B cell (primary cell): ENCODE results near the gene IFNAR2.

ENCODE experiments used
- EZH2 ChIP-seq: IDR thresholded peaks from 2 replicates; pipeline ENCODE4 v1.6.1; 2012; ENCODE audit warnings: borderline replicate concordance, low read depth, mild to moderate bottlenecking, moderate library complexity, low read length; ENCODE audit not compliant: insufficient read depth, poor library complexity, severe bottlenecking
- TF ChIP-seq, protein P1 (sequence below): fragments of 200-600 bp; IDR thresholded peaks from one replicate; pipeline ENCODE4 v1.8.0; 2022; ENCODE audit warnings: antibody characterized with exemption, mild to moderate bottlenecking

DNA sequence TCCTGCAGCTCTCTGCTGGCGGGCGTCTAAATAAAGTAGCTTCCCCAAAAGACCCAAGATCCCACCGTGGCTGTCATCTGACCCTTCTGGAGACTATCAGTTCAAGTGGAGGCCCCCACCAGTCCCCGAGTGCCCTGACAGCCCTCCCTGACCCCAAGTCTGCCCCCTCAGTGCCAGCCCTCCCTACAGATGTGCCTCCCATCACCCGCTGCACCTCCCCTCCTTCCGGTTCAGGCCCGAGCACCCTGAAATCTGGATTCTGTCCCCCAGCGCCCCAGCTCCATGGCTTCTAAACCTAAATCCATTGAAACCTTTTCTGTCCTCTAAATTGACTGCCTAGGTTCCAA, 37.0 kb downstream of the IFNAR2 start:
- TF ChIP-seq, protein P1, sequence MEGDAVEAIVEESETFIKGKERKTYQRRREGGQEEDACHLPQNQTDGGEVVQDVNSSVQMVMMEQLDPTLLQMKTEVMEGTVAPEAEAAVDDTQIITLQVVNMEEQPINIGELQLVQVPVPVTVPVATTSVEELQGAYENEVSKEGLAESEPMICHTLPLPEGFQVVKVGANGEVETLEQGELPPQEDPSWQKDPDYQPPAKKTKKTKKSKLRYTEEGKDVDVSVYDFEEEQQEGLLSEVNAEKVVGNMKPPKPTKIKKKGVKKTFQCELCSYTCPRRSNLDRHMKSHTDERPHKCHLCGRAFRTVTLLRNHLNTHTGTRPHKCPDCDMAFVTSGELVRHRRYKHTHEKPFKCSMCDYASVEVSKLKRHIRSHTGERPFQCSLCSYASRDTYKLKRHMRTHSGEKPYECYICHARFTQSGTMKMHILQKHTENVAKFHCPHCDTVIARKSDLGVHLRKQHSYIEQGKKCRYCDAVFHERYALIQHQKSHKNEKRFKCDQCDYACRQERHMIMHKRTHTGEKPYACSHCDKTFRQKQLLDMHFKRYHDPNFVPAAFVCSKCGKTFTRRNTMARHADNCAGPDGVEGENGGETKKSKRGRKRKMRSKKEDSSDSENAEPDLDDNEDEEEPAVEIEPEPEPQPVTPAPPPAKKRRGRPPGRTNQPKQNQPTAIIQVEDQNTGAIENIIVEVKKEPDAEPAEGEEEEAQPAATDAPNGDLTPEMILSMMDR, result no peak
- TF ChIP-seq EZH2, result no peak
